ENCODE data around the gene BAIAP2L1.
"Not testable (repeated sequence)": the region's sequence is repeated elsewhere in the genome, so short reads cannot be mapped to it uniquely, and the experiment has no call there.

GRCh38 chr7:98385532-98385931 lies 15.4 kb downstream of the BAIAP2L1 start:
- not testable (repeated sequence) for TF ChIP-seq EZH2phosphoT487 (IDR thresholded peaks at IDR 0.05; ENCODE audit: insufficient read depth, low read depth); EZH2 (IDR thresholded peaks at IDR 0.05; ENCODE audit: insufficient read depth, poor library complexity, severe bottlenecking)

Data from GM23248 (cell line).